Activated naive CD4-positive, alpha-beta T cell treated with anti-CD3 and anti-CD28 coated beads, Interleukin-2, amount 50 U/mL, for 72 hours (primary cell): Measurements from ENCODE around the gene PRKN. TPM values are rescaled to one million over a fixed set of nuclear protein-coding genes. Genes with fewer than 3 reads are reported as not detected.
A peak's percentile ranks its signal among the peaks of the same experiment; 100 is the strongest.

Experiments
- ATAC-seq, 2 donors: fragments of 150-1000 bp; cut with Tn5 transposase; 2 replicates each; pipeline ENCODE4 v1.10.0; 2021; ENCODE audit warnings: mild to moderate bottlenecking in 2 of 2, moderate library complexity in 2 of 2
- DNase-seq, 2 donors: peaks; one replicate each; pipeline ENCODE4 v3.0.0; 2021 to 2022; ENCODE audit warnings: low spot score in 2 of 2
- H3K27ac Mint-ChIP-seq, 2 donors: one replicate each; pipeline ENCODE4 v1.8.0; 2022; ENCODE audit warnings: mild to moderate bottlenecking in 2 of 2, mixed read lengths in 2 of 2
- H3K36me3 Mint-ChIP-seq, 2 donors: one replicate each; pipeline ENCODE4 v1.8.0; 2022; ENCODE audit warnings: mixed read lengths in 2 of 2
- H3K9me3 Mint-ChIP-seq, 2 donors: one replicate each; pipeline ENCODE4 v1.8.0; 2022; ENCODE audit warnings: mixed read lengths in 2 of 2
- total RNA-seq, 2 donors: library from RNA; stranded (reverse); gene quantifications; one replicate each; pipeline ENCODE4 v1.2.3, GENCODE V29; 2022

PRKN gene
- total RNA-seq, 2 donors from 2014 or later, result 0.57 to 4.1 TPM

DNA sequence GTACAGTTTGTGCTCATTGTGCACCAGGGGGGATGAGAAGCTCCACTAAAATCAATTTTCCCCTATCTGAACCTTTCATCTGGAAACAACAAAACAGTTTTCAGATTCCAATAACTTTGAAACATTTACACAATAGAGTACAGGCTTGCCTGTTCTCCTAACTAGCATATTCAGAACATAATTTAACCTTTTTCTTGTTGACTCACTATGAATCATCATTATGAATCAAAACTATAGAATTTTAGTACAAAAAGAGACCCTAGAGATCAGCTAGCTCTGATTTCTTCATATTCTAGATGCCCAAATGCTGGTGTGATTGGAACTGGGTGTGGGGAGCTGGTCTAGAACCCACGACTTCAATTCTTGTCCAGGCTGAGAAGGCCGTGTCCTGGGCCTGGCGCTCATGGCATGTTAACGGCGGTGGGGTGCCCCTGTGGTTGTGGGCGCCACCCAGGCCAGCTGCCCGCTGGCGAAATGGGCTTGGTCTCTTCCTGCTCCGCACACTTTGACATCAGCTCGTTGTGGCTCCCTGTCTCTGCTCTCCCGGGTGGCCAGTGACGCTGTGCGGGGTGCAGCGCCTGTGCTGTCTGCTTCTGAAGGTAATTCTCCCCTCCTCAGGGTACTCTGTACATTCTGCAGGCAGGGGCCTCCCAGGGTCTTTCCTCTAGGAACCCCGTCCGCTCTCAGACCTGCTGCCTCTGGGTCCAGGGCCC, 1423.8 kb downstream of the PRKN start:
- H3K27ac Mint-ChIP-seq, result no peak overlapping the region
- ATAC-seq (peak in 1 of 2 donors; percentile 58), DNase-seq (no peak)
- no peaks in the 10 kb centered on the region for H3K9me3 Mint-ChIP-seq
- no peaks in the 10 kb centered on the region for H3K36me3 Mint-ChIP-seq

DNA sequence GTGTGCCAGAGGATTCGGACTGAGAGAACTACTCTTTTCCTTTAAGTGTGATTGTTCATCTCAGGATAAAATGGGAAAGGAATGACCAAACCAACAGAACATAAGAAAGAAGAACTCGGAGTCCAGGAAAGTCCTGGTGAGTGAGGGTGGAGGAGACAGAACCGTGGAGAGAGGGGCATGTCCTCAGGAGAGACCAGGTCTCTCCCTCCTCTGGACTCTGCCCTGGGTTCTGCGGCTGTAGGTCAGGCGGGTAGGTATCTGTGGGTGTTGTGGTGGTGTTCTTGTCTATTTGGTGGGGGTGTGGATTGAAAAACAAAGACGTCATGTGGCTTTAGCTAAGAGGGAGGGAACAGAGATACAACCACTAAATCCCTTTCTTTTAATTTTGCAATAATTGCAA, 1424.6 kb downstream of the PRKN start:
- peak overlapping the region in 1 of 2 donors; percentile 11 for H3K27ac Mint-ChIP-seq
- no peaks in the 10 kb centered on the region for H3K9me3 Mint-ChIP-seq
- ATAC-seq, result no peak
- DNase-seq, result no peak
- no peaks in the 10 kb centered on the region for H3K36me3 Mint-ChIP-seq

GRCh38 chr6:161301338-161301737, 1426.2 kb downstream of the PRKN start:
- H3K36me3 Mint-ChIP-seq, result no peaks in the 10 kb centered on the region
- H3K27ac Mint-ChIP-seq, result no peak overlapping the region
- ATAC-seq (no peak), DNase-seq (no peak)
- H3K9me3 Mint-ChIP-seq, result no peaks in the 10 kb centered on the region

- H3K36me3 Mint-ChIP-seq, result no peaks in the 10 kb centered on the region
- no peak for DNase-seq
- H3K9me3 Mint-ChIP-seq, result no peaks in the 10 kb centered on the region
- no peak overlapping the region for H3K27ac Mint-ChIP-seq
- no peak for ATAC-seq
Observed at GRCh38 chr6:161300823-161301222, 1426.7 kb downstream of the PRKN start.

- DNase-seq (no peak), ATAC-seq (no peak)
- no peaks in the 10 kb centered on the region for H3K36me3 Mint-ChIP-seq
- H3K9me3 Mint-ChIP-seq, result no peaks in the 10 kb centered on the region
- H3K27ac Mint-ChIP-seq, result no peak overlapping the region
Observed at GRCh38 chr6:161299726-161300125, 1427.8 kb downstream of the PRKN start.

Other genes with a start within 250 kb of the PRKN start
- gene PACRG, start 208 bp upstream of the PRKN start, total RNA-seq, result under 1 TPM in 1 of 2 donors, not detected in 1; 0.43 TPM